NT2/D1 (cell line): Measurements from ENCODE around the gene TPO.

Experiments
- SUZ12 ChIP-seq: IDR thresholded peaks from 2 replicates; pipeline ENCODE4 v1.6.1; 2011; ENCODE audit not compliant: insufficient read length, insufficient read depth; ENCODE audit errors: extremely low read depth
- ZNF274 ChIP-seq: IDR thresholded peaks from 2 replicates; pipeline ENCODE4 v1.6.1; 2011; ENCODE audit warnings: mild to moderate bottlenecking, low read depth, low read length

DNA sequence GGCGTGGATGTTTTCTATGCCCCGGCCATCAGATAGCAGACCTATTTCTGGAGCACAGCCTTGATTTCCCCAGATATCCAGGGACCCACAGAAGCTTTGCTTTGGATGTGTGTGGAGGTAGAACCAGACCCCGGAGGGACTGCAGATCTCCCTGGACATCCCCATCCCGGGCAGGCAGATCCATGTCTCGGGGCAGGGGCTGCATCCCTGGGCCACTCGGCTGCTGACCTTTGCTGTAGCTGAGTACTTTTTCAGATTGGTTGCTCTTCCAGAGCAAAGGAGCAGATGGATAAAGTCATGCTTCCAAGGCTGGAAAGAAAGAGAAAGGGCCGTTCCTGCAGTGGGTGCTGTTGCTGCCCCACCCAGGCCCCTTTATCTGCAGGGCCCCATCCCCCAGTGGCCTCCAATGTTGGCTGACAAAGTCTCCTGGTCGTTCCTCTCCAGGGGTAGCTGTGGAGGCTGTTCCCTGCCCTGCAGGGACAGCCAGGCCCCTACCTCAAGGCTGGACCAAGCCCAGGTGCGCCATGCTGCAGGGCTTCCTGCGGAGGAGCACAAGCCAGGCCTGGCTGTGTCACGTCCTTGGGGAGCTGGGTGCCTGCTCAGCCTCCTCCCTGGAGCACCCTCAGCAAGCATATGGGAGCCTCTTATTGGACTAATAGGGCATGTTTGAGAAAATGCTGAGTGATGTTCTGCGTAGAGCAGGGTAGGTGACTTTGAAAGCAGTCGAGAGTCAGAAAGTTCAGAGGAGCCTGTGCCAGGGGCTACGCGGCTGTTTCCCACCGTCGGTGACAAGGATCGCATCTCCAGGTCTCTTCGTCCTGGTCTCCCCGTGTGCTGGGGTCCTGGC lies 68.4 kb downstream of the TPO start:
- TF ChIP-seq SUZ12: no peak
- no peak for TF ChIP-seq ZNF274
